Parathyroid adenoma (tissue), 2 donors: ENCODE measurements around the gene VHLL.

Source experiments
- H2AFZ ChIP-seq: fragments of 300-600 bp; sonication (generic); one replicate; pipeline ENCODE4 v1.7.0; 2017; ENCODE audit warnings: antibody characterized with exemption, mild to moderate bottlenecking
- H3K27ac ChIP-seq: fragments of 300-600 bp; sonication (generic); one replicate; pipeline ENCODE4 v1.7.0; 2017
- H3K27me3 ChIP-seq: fragments of 300-600 bp; sonication (generic); one replicate; pipeline ENCODE4 v1.7.0; 2017; ENCODE audit warnings: low read length; ENCODE audit not compliant: control insufficient read depth, insufficient read depth
- H3K36me3 ChIP-seq: fragments of 300-600 bp; sonication (generic); one replicate; pipeline ENCODE4 v1.7.0; 2017; ENCODE audit warnings: low read length; ENCODE audit not compliant: control insufficient read depth, insufficient read depth
- H3K4me1 ChIP-seq: fragments of 300-600 bp; sonication (generic); one replicate; pipeline ENCODE4 v1.7.0; 2017; ENCODE audit warnings: control low read depth
- H3K4me2 ChIP-seq: fragments of 300-600 bp; sonication (generic); one replicate; pipeline ENCODE4 v1.7.0; 2017; ENCODE audit warnings: low read length
- H3K4me3 ChIP-seq: fragments of 300-600 bp; sonication (generic); one replicate; pipeline ENCODE4 v1.7.0; 2017; ENCODE audit warnings: low read depth, low read length
- H3K79me2 ChIP-seq: fragments of 300-600 bp; sonication (generic); one replicate; pipeline ENCODE4 v1.7.0; 2017; ENCODE audit warnings: control low read depth
- H3K9ac ChIP-seq: fragments of 300-600 bp; sonication (generic); one replicate; pipeline ENCODE4 v1.7.0; 2017; ENCODE audit warnings: mild to moderate bottlenecking
- H3K9me3 ChIP-seq: fragments of 300-600 bp; sonication (generic); one replicate; pipeline ENCODE4 v1.7.0; 2017; ENCODE audit warnings: low read length; ENCODE audit not compliant: control insufficient read depth
- TF ChIP-seq, protein P1 (sequence below): fragments of 300-600 bp; sonication (generic); IDR thresholded peaks from one replicate; pipeline ENCODE4 v1.7.0; 2017; ENCODE audit warnings: antibody characterized with exemption, mild to moderate bottlenecking
- donor health status: primary hyperparathyroidism.

The VHLL gene

DNA sequence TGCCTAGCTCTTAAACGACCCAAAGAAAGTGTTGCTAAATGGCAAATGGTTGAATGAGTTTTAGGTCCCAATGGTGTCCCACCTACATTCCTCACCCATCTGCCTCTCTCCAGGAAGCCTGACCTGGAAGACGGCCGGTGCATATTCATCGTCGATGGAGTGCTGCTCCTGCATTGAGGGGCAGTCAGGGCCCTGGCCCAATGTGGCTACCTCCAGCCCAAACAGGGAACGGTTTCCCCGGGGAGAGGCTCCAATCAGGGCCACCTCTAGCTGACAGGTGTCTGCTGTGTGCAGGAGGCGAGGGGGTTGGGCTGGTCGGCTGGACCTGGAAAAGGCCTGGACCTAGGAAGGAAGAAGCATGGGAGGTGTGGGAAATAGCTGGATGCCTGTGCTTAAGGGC, 5.2 kb downstream of the VHLL start:
- no peaks in the 10 kb centered on the region for H3K27me3 ChIP-seq
- H3K4me1 ChIP-seq = peaks cover 3% of the 10 kb centered on the region
- H3K4me3 ChIP-seq = no peak overlapping the region
- H2AFZ ChIP-seq = no peak overlapping the region
- H3K9ac ChIP-seq = no peak overlapping the region
- no peak overlapping the region for H3K4me2 ChIP-seq
- no peaks in the 10 kb centered on the region for H3K9me3 ChIP-seq
- TF ChIP-seq, protein P1, sequence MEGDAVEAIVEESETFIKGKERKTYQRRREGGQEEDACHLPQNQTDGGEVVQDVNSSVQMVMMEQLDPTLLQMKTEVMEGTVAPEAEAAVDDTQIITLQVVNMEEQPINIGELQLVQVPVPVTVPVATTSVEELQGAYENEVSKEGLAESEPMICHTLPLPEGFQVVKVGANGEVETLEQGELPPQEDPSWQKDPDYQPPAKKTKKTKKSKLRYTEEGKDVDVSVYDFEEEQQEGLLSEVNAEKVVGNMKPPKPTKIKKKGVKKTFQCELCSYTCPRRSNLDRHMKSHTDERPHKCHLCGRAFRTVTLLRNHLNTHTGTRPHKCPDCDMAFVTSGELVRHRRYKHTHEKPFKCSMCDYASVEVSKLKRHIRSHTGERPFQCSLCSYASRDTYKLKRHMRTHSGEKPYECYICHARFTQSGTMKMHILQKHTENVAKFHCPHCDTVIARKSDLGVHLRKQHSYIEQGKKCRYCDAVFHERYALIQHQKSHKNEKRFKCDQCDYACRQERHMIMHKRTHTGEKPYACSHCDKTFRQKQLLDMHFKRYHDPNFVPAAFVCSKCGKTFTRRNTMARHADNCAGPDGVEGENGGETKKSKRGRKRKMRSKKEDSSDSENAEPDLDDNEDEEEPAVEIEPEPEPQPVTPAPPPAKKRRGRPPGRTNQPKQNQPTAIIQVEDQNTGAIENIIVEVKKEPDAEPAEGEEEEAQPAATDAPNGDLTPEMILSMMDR = no peak
- H3K79me2 ChIP-seq = no peaks in the 10 kb centered on the region
- H3K36me3 ChIP-seq = no peaks in the 10 kb centered on the region
- H3K27ac ChIP-seq = no peak overlapping the region

DNA sequence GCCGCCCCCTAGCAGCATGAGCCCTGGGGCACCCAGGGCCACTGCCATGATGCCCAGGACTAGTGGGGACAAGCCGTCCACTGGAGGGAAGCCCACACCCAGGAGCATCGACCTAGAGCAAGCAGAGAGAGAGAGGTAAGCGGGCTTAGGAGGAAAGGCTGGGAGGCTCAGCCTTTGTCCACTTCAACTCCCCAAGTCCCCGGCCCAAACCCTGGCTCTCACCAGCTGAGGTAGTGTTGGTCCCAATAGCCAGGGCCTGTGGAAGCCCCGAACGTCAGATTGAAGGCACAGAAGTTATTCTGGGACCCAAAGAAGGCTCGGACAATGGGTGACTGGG, 6.0 kb downstream of the VHLL start:
- TF ChIP-seq, protein P1 = no peak
- no peak overlapping the region for H3K9ac ChIP-seq
- no peak overlapping the region for H3K27ac ChIP-seq
- no peak overlapping the region for H3K4me2 ChIP-seq
- H3K4me3 ChIP-seq = no peak overlapping the region
- H3K79me2 ChIP-seq = no peaks in the 10 kb centered on the region
- no peaks in the 10 kb centered on the region for H3K27me3 ChIP-seq
- H3K9me3 ChIP-seq = no peaks in the 10 kb centered on the region
- no peaks in the 10 kb centered on the region for H3K36me3 ChIP-seq
- no peak overlapping the region for H2AFZ ChIP-seq
- peaks cover 3% of the 10 kb centered on the region for H3K4me1 ChIP-seq

DNA sequence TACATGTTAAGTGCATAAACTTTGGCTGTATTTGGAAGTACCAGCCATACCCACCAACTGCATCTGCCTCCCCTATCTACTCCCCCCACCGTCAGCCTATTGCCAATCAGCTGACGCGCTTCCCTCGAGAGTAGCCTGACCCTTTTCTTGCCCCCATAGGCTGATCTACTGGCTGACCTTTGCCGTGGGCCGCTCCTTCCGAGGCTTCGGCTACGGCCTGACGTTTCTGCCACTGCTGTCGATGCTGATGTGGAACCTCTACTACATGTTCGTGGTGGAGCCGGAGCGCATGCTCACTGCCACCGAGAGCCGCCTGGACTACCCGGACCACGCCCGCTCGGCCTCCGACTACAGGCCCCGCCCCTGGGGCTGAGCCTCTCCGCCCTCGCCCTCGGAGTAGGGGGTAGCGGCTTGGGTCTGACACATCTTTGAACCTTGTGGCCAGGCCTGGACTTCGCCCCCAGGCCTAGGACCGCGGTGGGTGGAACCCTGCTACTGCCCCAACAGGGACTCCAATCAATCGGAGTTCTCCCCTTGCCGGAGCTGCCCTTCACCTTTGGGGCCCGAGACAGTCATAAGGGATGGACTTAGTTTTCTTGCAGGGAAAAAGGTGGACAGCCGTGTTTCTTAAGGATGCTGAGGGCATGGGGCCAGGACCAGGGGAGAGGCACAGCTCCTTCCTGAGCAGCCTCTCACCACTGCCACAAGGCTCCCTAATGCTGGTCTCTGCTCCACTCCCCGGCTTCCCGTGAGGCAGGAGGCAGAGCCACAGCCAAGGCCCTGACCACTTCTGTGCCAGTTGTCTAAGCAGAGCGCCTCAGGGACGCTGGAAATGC, 7.7 kb downstream of the VHLL start:
- Histone ChIP-seq H3K9ac (no peak overlapping the region), H3K27me3 (no peaks in the 10 kb centered on the region), H3K27ac (peak overlapping the region; percentile 52), H3K79me2 (no peaks in the 10 kb centered on the region), H3K4me1 (peaks cover 3% of the 10 kb centered on the region), H3K9me3 (no peaks in the 10 kb centered on the region), H2AFZ (peak overlapping the region; percentile 80), H3K36me3 (no peaks in the 10 kb centered on the region), H3K4me2 (peak overlapping the region; percentile 39), H3K4me3 (no peak overlapping the region)
- TF ChIP-seq, protein P1 = no peak

DNA sequence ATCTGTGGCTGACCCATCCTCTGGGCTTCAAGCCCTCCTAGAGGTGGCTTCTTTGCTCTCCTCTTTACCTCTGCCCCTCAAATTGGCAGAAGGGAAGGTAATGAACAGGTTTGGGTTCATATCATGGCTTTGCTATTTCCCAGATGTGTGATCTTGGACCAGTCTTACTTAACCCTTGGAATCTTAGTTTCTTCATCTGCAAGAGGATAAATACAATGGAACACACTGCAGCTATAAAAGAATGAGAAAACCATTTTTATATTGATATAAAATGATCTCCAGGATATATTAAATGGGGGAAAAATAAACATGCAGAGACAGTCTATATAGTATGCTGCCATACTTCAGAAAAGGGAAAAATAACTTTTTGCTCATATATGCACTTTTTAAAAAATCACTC, 9.2 kb downstream of the VHLL start:
- Histone ChIP-seq H2AFZ (no peak overlapping the region), H3K27me3 (no peaks in the 10 kb centered on the region), H3K9me3 (no peaks in the 10 kb centered on the region), H3K79me2 (no peaks in the 10 kb centered on the region), H3K4me1 (peaks cover 3% of the 10 kb centered on the region), H3K4me2 (no peak overlapping the region), H3K4me3 (no peak overlapping the region), H3K27ac (no peak overlapping the region), H3K9ac (no peak overlapping the region), H3K36me3 (no peaks in the 10 kb centered on the region)
- TF ChIP-seq, protein P1 = no peak

DNA sequence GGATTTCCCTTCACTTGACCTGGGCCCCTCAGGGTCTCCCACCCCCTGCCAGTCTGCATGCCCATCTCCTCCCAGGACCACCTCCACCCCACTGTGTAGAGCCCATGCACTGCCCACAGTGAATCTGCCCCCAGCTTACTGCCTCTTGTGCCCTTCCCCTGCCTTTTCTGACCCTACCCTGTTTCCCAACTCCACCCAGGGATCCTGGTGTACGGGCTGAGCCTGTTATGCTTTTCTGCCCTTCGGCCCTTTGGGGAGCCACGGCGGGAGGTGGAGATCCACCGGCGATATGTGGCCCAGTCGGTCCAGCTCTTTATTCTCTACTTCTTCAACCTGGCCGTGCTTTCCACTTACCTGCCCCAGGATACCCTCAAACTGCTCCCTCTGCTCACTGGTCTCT, 13.0 kb downstream of the VHLL start:
- Histone ChIP-seq H3K27ac (no peak overlapping the region), H3K4me2 (no peak overlapping the region), H3K9ac (no peak overlapping the region), H3K79me2 (no peaks in the 10 kb centered on the region), H3K9me3 (no peaks in the 10 kb centered on the region), H3K4me3 (no peak overlapping the region), H2AFZ (no peak overlapping the region), H3K36me3 (no peaks in the 10 kb centered on the region), H3K27me3 (no peaks in the 10 kb centered on the region), H3K4me1 (peaks cover 10% of the 10 kb centered on the region)
- TF ChIP-seq, protein P1 = no peak
